ENCODE data around the gene KDM5B. TPM values are rescaled to one million over a fixed set of nuclear protein-coding genes. Genes with fewer than 3 reads are reported as not detected.

The KDM5B gene
- total and polyA plus RNA-seq, 9 of the 15 experiments (the other 6 are each of a cell fraction or from before 2014, with no cell fraction given) = 15.4 to 90.6 (median 57.1) TPM

- no peak for TF ChIP-seq IRF9 (tag; IDR thresholded peaks at IDR 0.05)
- no peak for TF ChIP-seq PTRF (tag; IDR thresholded peaks at IDR 0.05)
- no peak; a peak in 1 of 4 replicates for TF ChIP-seq ZNF639 (CRISPR knock-in tag; conservative IDR thresholded peaks at IDR 0.05 in 1 of 2, IDR thresholded peaks at IDR 0.05 in 1 of 2)
- no peak for TF ChIP-seq KLF13 (tag; IDR thresholded peaks at IDR 0.05; ENCODE audit: borderline replicate concordance, low read depth)
- TF ChIP-seq ARID4B (CRISPR knock-in tag; IDR thresholded peaks at IDR 0.05) = peak; percentile 47; the same call in 1 of the 2 replicates
- TF ChIP-seq FOXA3 (CRISPR knock-in tag; conservative IDR thresholded peaks at IDR 0.05 in 1 of 2, IDR thresholded peaks at IDR 0.05 in 1 of 2) = no peak; a peak in 1 of 4 replicates
- TF ChIP-seq ZNF507 (tag; conservative IDR thresholded peaks at IDR 0.05) = no peak
- TF ChIP-seq RBBP5 (IDR thresholded peaks at IDR 0.05; ENCODE audit: borderline replicate concordance, insufficient read depth, low read length, poor library complexity, severe bottlenecking) = peak; percentile 86
- peak; percentile 81 for TF ChIP-seq CHD1 (IDR thresholded peaks at IDR 0.05; ENCODE audit: low read length)
- no peak for TF ChIP-seq HEY1 (CRISPR knock-in tag; IDR thresholded peaks at IDR 0.05; ENCODE audit: borderline replicate concordance)
- peak; percentile 44; the same call in 1 of the 2 replicates for TF ChIP-seq ZBTB1 (CRISPR knock-in tag; IDR thresholded peaks at IDR 0.05; ENCODE audit: borderline replicate concordance, low read depth)
- TF ChIP-seq ZSCAN29 (IDR thresholded peaks at IDR 0.05) = 0 out of 2 replicates have a peak, but pooled peaks have one; percentile 56
- TF ChIP-seq CSDE1 (IDR thresholded peaks at IDR 0.05) = no peak
- TF ChIP-seq ZC3H4 (CRISPR knock-in tag; IDR thresholded peaks at IDR 0.05; ENCODE audit: borderline replicate concordance) = peak; percentile 39; the same call in 1 of the 2 replicates
- TF ChIP-seq ZFX (CRISPR knock-in tag; IDR thresholded peaks at IDR 0.05) = peak; percentile 78
Observed at GRCh38 chr1:202806845-202807450, 1.3 kb downstream of the KDM5B start (continued).

Measured in K562 (cell line).